Measurements from ENCODE around the gene ALDH3B1.

Gene ALDH3B1

DNA sequence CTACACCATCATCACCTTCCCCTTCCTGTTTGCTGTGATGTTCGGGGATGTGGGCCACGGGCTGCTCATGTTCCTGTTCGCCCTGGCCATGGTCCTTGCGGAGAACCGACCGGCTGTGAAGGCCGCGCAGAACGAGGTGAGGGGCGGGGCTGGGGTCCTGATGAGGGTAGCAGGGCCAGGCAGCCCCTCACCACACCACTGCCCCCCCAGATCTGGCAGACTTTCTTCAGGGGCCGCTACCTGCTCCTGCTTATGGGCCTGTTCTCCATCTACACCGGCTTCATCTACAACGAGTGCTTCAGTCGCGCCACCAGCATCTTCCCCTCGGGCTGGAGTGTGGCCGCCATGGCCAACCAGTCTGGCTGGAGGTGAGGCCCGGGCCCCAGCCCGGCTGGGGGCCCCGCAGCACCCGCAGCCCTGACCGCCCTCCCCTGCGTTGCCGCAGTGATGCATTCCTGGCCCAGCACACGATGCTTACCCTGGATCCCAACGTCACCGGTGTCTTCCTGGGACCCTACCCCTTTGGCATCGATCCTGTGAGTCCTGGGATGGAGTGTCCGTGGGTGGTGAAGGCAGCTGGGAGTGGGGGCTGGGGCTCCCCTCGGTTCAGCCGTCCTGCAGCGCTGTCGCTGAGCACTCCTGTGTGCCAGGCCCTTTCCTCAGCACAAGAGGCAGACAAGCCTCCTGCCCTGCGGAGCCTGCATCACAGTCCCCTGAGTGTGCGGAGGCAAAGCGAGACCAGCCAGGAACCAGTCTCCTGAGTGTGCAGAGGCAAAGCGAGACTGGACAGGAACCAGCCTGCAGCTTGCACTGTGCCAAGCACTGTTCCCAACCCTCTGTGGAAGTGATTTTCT is 37.5 kb downstream of the ALDH3B1 start:
- TF ChIP-seq, protein P1, sequence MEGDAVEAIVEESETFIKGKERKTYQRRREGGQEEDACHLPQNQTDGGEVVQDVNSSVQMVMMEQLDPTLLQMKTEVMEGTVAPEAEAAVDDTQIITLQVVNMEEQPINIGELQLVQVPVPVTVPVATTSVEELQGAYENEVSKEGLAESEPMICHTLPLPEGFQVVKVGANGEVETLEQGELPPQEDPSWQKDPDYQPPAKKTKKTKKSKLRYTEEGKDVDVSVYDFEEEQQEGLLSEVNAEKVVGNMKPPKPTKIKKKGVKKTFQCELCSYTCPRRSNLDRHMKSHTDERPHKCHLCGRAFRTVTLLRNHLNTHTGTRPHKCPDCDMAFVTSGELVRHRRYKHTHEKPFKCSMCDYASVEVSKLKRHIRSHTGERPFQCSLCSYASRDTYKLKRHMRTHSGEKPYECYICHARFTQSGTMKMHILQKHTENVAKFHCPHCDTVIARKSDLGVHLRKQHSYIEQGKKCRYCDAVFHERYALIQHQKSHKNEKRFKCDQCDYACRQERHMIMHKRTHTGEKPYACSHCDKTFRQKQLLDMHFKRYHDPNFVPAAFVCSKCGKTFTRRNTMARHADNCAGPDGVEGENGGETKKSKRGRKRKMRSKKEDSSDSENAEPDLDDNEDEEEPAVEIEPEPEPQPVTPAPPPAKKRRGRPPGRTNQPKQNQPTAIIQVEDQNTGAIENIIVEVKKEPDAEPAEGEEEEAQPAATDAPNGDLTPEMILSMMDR (IDR thresholded peaks at IDR 0.05; ENCODE audit: low read depth, low read length) = no peak
- H3K4me3 ChIP-seq (ENCODE audit: low read depth, low read length) = no peak overlapping the region
- in situ Hi-C loops (cut with HindIII; ENCODE audit: low sequenced_read_pairs) = no loop called here
- DNase-seq (ENCODE audit: low read depth, low spot score) = no peak

DNA sequence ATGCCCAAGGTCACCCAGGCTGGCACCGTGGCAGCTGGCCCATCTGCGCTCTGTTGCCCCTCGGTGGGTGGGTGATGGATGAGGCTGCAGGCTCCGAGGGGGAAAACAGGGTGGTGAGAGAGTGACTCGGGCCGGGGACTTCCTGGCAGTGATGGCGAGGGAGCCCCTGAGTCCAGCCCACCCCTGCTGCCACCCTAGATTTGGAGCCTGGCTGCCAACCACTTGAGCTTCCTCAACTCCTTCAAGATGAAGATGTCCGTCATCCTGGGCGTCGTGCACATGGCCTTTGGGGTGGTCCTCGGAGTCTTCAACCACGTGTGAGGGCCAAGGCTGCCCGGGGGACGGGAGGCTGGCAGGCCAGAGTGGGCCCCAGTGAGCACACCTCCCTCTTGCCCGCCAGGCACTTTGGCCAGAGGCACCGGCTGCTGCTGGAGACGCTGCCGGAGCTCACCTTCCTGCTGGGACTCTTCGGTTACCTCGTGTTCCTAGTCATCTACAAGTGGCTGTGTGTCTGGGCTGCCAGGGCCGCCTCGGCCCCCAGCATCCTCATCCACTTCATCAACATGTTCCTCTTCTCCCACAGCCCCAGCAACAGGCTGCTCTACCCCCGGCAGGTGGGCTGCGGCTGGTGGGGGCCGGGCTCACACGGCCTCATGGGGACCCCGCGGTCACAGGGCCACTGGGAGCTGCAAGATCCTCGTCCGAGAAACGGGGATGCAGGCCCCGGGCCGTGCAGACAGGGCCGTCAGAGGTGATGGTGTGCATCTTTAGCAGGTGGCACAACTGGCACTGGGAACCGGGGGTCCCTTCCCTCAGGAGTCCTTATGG is 38.8 kb downstream of the ALDH3B1 start:
- in situ Hi-C loops (cut with HindIII; ENCODE audit: low sequenced_read_pairs) = no loop called here

DNA sequence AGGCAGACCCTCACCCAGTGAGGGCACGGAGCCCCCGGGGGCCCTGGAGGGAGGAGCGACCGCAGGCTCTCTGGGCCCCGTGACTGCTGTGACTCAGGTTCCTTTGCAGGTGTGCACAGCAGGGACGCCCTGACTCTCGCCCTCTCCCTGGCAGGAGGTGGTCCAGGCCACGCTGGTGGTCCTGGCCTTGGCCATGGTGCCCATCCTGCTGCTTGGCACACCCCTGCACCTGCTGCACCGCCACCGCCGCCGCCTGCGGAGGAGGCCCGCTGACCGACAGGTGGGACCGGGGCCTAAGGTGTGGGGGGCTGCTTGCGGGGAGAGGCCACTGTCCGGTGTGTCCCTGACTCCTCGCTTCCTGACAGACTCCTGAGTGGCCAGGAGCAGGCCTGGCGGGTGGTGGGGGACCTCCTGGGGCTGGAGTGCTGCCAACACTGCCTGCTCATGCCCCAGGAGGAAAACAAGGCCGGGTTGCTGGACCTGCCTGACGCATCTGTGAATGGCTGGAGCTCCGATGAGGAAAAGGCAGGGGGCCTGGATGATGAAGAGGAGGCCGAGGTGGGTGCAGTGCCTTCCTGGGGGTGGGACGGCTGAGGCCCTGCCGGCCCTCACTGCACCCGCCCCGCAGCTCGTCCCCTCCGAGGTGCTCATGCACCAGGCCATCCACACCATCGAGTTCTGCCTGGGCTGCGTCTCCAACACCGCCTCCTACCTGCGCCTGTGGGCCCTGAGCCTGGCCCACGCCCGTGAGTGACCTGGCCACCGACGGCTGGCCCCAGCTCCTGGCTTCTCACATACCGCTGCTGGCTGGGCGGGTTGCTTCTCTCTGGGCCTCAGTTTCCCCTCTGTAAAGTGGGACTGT is 39.6 kb downstream of the ALDH3B1 start:
- TF ChIP-seq, protein P1 (IDR thresholded peaks at IDR 0.05; ENCODE audit: low read depth, low read length) = no peak
- in situ Hi-C loops (cut with HindIII; ENCODE audit: low sequenced_read_pairs) = no loop called here
- peak; percentile 59 for DNase-seq (ENCODE audit: low read depth, low spot score)
- H3K4me3 ChIP-seq (ENCODE audit: low read depth, low read length) = no peak overlapping the region

More for the DNA sequence above, 38.8 kb downstream of the ALDH3B1 start:
- DNase-seq (ENCODE audit: low read depth, low spot score) = no peak
- TF ChIP-seq, protein P1 (IDR thresholded peaks at IDR 0.05; ENCODE audit: low read depth, low read length) = no peak
- H3K4me3 ChIP-seq (ENCODE audit: low read depth, low read length) = no peak overlapping the region

DNA sequence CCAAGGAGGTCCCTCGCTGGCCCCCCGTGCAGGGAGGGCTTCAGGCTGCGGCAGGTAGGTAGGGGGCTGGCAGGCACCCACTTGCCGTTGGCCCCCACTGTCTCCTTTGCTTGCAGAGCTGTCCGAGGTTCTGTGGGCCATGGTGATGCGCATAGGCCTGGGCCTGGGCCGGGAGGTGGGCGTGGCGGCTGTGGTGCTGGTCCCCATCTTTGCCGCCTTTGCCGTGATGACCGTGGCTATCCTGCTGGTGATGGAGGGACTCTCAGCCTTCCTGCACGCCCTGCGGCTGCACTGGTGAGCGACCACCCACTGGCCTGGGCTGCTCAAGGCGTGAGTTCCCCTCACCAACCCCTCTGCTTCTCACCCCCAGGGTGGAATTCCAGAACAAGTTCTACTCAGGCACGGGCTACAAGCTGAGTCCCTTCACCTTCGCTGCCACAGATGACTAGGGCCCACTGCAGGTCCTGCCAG is 40.3 kb downstream of the ALDH3B1 start:
- TF ChIP-seq, protein P1 (IDR thresholded peaks at IDR 0.05; ENCODE audit: low read depth, low read length) = no peak
- DNase-seq (ENCODE audit: low read depth, low spot score) = no peak
- in situ Hi-C loops (cut with HindIII; ENCODE audit: low sequenced_read_pairs) = no loop called here
- no peak overlapping the region for H3K4me3 ChIP-seq (ENCODE audit: low read depth, low read length)

DNA sequence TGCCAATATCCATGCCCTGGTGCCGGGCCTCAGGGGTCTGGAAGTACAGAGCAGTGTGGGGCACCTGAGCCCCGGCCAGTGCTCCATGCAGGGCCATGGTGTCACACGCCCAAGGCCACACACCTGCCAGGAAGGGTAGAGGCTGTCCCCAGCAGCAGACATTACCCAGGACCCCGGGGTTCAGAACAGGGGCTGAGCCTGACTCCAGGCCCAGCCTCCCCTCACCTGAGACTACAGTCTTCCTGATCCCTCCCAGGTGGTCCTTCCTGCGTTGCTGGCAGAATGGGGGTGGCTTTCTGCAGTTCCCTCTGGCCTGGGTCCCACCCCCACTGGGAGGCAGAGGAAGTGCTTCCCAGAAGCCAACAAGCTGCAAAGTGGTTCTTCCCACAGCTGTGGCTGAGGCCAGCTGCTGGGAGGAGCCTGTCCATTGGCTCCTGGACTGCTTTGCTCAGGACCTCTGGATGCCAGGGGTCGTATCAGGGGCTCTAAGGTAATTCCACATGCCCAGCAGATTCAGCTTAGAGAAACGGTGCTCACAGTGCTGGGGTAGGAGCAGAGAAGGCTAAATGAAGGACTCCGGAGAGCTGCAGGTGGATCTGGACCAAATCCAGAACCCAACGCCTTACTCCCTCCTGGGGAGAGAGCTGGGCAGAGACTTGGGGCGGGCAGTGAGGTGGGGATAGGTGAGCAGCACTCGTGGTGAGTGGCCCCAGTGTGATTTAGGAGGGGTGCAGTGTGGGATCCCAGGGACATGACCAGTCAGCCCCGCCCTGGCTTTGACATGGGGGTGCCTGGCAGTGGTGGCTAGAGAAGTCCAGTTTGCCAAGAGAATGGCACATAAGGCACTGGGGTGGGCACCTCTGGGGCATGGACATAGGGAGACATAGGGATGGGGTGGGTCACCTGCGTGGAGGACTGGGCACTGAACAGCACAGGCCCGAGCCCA is 41.3 kb downstream of the ALDH3B1 start:
- no peak overlapping the region for H3K4me3 ChIP-seq (ENCODE audit: low read depth, low read length)
- in situ Hi-C loops (cut with HindIII; ENCODE audit: low sequenced_read_pairs) = no loop called here
- no peak for DNase-seq (ENCODE audit: low read depth, low spot score)
- TF ChIP-seq, protein P1 (IDR thresholded peaks at IDR 0.05; ENCODE audit: low read depth, low read length) = no peak
